Activated naive CD8-positive, alpha-beta T cell (primary cell): Measurements from ENCODE around the gene CD96.
A peak's percentile ranks its signal among the peaks of the same experiment; 100 is the strongest.

Experiments used
- H3K27ac Mint-ChIP-seq: one replicate; pipeline ENCODE4 v1.8.0; 2021; ENCODE audit warnings: mixed read lengths
- H3K27me3 Mint-ChIP-seq: one replicate; pipeline ENCODE4 v1.8.0; 2021; ENCODE audit warnings: mixed read lengths
- H3K36me3 Mint-ChIP-seq: one replicate; pipeline ENCODE4 v1.8.0; 2021; ENCODE audit warnings: mixed read lengths
- H3K4me1 Mint-ChIP-seq: one replicate; pipeline ENCODE4 v1.8.0; 2021; ENCODE audit warnings: low read depth, mixed read lengths
- H3K4me3 Mint-ChIP-seq: one replicate; pipeline ENCODE4 v1.8.0; 2021; ENCODE audit warnings: mild to moderate bottlenecking, mixed read lengths
- H3K9me3 Mint-ChIP-seq: one replicate; pipeline ENCODE4 v1.8.0; 2021; ENCODE audit warnings: low read depth, mixed read lengths

Gene CD96

GRCh38 chr3:111595232-111595631 lies 53.2 kb downstream of the CD96 start, which contains the start of gene ZBED2:
TSS of gene ZBED2 (minus strand) at chr3:111595346. CDS start at chr3:111594201, 1,145 bp downstream.
- Mint-ChIP-seq H3K27ac (peak within 1 kb of the TSS; percentile 95), H3K4me3 (peak within 1 kb of the TSS; percentile 91), H3K4me1 (peaks cover 69% of the 10 kb centered on the region)

DNA sequence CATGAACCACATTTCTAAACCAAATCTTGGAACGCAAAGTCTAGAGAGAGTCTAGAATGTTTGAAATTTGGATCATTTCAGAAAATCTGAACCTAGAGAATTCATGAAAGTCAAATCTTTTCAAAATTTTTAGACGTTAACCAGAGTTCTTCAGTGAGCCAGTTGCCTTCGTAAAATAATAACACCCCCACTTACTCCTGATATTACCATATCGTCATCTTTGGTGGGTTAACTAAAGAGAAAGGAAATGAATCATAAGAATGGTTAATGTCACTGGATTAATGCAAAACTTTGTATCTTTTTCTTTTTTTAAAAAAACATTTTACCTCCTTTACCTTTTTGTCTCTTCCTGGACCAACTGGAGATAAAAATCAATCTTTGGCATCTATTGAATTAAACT lies 54.3 kb downstream of the CD96 start:
- peaks cover 70% of the 10 kb centered on the region for H3K4me1 Mint-ChIP-seq
- no peaks in the 10 kb centered on the region for H3K9me3 Mint-ChIP-seq
- H3K27ac Mint-ChIP-seq = peak overlapping the region; percentile 95
- H3K4me3 Mint-ChIP-seq = peak overlapping the region; percentile 73
- H3K36me3 Mint-ChIP-seq = peaks cover 33% of the 10 kb centered on the region
- H3K27me3 Mint-ChIP-seq = no peaks in the 10 kb centered on the region

More at GRCh38 chr3:111595232-111595631, 53.2 kb downstream of the CD96 start, which contains the start of gene ZBED2:
- Mint-ChIP-seq H3K36me3 (peaks cover 29% of the 10 kb centered on the region), H3K27me3 (no peaks in the 10 kb centered on the region), H3K9me3 (no peaks in the 10 kb centered on the region)

GRCh38 chr3:111598139-111598538 lies 56.1 kb downstream of the CD96 start:
- no peak overlapping the region for H3K4me3 Mint-ChIP-seq
- peak overlapping the region; percentile 95 for H3K27ac Mint-ChIP-seq
- no peaks in the 10 kb centered on the region for H3K27me3 Mint-ChIP-seq
- peaks cover 23% of the 10 kb centered on the region for H3K36me3 Mint-ChIP-seq
- peaks cover 66% of the 10 kb centered on the region for H3K4me1 Mint-ChIP-seq
- H3K9me3 Mint-ChIP-seq = no peaks in the 10 kb centered on the region

DNA sequence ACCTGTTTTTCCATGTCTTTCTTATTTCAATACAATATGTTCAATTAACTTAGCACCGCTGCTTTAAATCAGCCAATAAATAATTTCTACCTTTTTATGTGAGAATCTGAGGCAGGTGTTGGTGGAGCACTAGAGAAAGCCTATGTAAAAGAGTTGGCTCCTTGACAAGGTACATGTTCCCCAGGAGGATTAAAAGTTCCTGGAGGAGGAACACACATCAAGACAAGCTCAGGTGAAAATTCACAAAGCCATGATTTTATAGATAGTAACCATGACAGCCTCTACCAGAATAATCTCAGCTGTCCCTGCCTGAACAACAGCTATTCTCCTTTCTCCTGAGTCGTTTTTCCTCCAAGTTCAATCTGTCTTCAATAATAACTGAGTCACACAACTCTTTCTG lies 56.6 kb downstream of the CD96 start:
- H3K4me3 Mint-ChIP-seq = no peak overlapping the region
- peaks cover 25% of the 10 kb centered on the region for H3K36me3 Mint-ChIP-seq
- no peaks in the 10 kb centered on the region for H3K9me3 Mint-ChIP-seq

GRCh38 chr3:111601810-111602209 lies 59.8 kb downstream of the CD96 start:
- no peaks in the 10 kb centered on the region for H3K27me3 Mint-ChIP-seq
- H3K4me3 Mint-ChIP-seq = no peak overlapping the region
- H3K9me3 Mint-ChIP-seq = no peaks in the 10 kb centered on the region
- peaks cover 33% of the 10 kb centered on the region for H3K36me3 Mint-ChIP-seq
- peaks cover 67% of the 10 kb centered on the region for H3K4me1 Mint-ChIP-seq
- H3K27ac Mint-ChIP-seq = peak overlapping the region; percentile 34

More for the DNA sequence above, 56.6 kb downstream of the CD96 start:
- Mint-ChIP-seq H3K27ac (peak overlapping the region; percentile 95), H3K27me3 (no peaks in the 10 kb centered on the region), H3K4me1 (peaks cover 66% of the 10 kb centered on the region)

GRCh38 chr3:111603679-111604078 lies 61.7 kb downstream of the CD96 start:
- H3K27ac Mint-ChIP-seq = peak overlapping the region; percentile 93
- H3K9me3 Mint-ChIP-seq = no peaks in the 10 kb centered on the region
- no peaks in the 10 kb centered on the region for H3K27me3 Mint-ChIP-seq
- H3K4me1 Mint-ChIP-seq = peaks cover 68% of the 10 kb centered on the region
- H3K4me3 Mint-ChIP-seq = no peak overlapping the region
- H3K36me3 Mint-ChIP-seq = peaks cover 35% of the 10 kb centered on the region

DNA sequence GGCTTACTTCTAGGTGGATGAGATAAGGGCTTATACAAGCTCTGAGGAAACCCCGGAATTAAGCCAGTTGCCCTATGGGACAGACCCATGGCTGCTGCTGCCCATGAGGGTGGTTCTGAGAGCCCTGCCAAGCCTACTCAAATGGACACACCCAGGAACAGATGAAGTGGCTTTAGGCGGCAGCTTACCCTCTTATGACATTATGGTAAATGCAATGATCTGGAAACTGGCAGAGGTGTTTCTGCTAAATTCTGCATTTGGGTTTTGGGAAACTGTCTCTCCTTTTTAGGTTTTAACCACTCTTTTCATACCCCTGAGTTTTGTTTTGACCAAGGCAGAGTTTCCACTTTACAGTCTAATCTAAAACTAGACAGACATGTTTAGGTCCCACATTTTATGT lies 62.1 kb downstream of the CD96 start:
- peaks cover 72% of the 10 kb centered on the region for H3K4me1 Mint-ChIP-seq
- peaks cover 39% of the 10 kb centered on the region for H3K36me3 Mint-ChIP-seq
- peak overlapping the region; percentile 66 for H3K4me3 Mint-ChIP-seq

GRCh38 chr3:111605018-111605417 lies 63.0 kb downstream of the CD96 start:
- Mint-ChIP-seq H3K27me3 (no peaks in the 10 kb centered on the region), H3K4me1 (peaks cover 79% of the 10 kb centered on the region), H3K27ac (peak overlapping the region; percentile 93), H3K36me3 (peaks cover 34% of the 10 kb centered on the region), H3K9me3 (peaks cover 4% of the 10 kb centered on the region), H3K4me3 (peak overlapping the region; percentile 66)

More for the DNA sequence above, 62.1 kb downstream of the CD96 start:
- Mint-ChIP-seq H3K27me3 (no peaks in the 10 kb centered on the region), H3K27ac (peak overlapping the region; percentile 93), H3K9me3 (peaks cover 4% of the 10 kb centered on the region)

DNA sequence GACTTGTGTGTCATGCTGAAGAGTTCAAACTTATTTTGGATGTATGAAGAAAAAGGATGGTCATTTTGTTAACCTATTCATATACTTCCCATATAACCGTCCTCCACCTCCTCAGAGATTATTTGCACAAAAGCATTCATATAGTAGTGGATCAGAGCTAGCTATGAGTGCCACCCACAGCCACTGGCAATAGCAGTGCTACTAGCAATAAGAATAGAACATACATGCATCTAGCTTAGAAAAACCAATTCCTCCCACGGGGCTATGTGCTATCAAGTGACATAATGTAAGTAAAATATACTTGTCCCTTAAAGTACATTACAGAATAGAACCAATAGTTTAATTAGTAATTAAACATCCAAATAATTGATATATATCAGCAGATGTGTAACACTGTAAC lies 63.5 kb downstream of the CD96 start:
- Mint-ChIP-seq H3K27ac (peak overlapping the region; percentile 93), H3K27me3 (no peaks in the 10 kb centered on the region), H3K4me1 (peaks cover 82% of the 10 kb centered on the region), H3K9me3 (peaks cover 4% of the 10 kb centered on the region), H3K36me3 (peaks cover 32% of the 10 kb centered on the region), H3K4me3 (peak overlapping the region; percentile 66)

GRCh38 chr3:111607240-111607920 lies 65.4 kb downstream of the CD96 start:
- H3K4me3 Mint-ChIP-seq = no peak overlapping the region
- H3K36me3 Mint-ChIP-seq = peaks cover 36% of the 10 kb centered on the region
- peaks cover 95% of the 10 kb centered on the region for H3K4me1 Mint-ChIP-seq
- peak overlapping the region; percentile 93 for H3K27ac Mint-ChIP-seq
- H3K9me3 Mint-ChIP-seq = peaks cover 4% of the 10 kb centered on the region
- H3K27me3 Mint-ChIP-seq = no peaks in the 10 kb centered on the region

GRCh38 chr3:111608383-111608782 lies 66.4 kb downstream of the CD96 start:
- Mint-ChIP-seq H3K4me1 (peaks cover 99% of the 10 kb centered on the region), H3K4me3 (no peak overlapping the region), H3K27ac (peak overlapping the region; percentile 93), H3K36me3 (peaks cover 42% of the 10 kb centered on the region), H3K27me3 (no peaks in the 10 kb centered on the region), H3K9me3 (peaks cover 4% of the 10 kb centered on the region)

GRCh38 chr3:111609700-111610099 lies 67.7 kb downstream of the CD96 start:
- peaks cover 99% of the 10 kb centered on the region for H3K4me1 Mint-ChIP-seq
- peaks cover 39% of the 10 kb centered on the region for H3K36me3 Mint-ChIP-seq
- no peaks in the 10 kb centered on the region for H3K27me3 Mint-ChIP-seq
- H3K9me3 Mint-ChIP-seq = peaks cover 4% of the 10 kb centered on the region
- peak overlapping the region; percentile 56 for H3K4me3 Mint-ChIP-seq
- peak overlapping the region; percentile 93 for H3K27ac Mint-ChIP-seq

DNA sequence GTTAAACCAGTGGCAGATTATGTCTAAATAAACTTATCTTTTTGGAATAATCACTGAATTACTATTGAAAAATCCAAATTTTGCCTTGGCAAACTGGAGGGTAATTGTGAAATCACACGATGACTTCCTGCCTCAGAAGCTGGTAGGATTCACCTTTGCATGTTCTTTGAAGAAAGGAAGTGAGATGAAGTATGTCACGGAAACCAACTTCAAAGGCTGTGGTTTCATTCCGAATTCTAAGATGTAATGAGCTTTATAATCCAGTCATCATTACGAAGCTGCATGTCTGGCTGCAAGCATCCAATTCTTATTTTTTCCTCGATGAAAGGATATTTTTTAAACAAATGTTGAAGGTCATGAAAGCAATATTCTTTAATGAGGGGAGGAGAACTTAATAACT lies 68.2 kb downstream of the CD96 start:
- no peaks in the 10 kb centered on the region for H3K27me3 Mint-ChIP-seq
- peak overlapping the region; percentile 93 for H3K27ac Mint-ChIP-seq
- H3K9me3 Mint-ChIP-seq = peaks cover 7% of the 10 kb centered on the region
- H3K4me1 Mint-ChIP-seq = peaks cover 99% of the 10 kb centered on the region
- peaks cover 44% of the 10 kb centered on the region for H3K36me3 Mint-ChIP-seq
- H3K4me3 Mint-ChIP-seq = peak overlapping the region; percentile 56

DNA sequence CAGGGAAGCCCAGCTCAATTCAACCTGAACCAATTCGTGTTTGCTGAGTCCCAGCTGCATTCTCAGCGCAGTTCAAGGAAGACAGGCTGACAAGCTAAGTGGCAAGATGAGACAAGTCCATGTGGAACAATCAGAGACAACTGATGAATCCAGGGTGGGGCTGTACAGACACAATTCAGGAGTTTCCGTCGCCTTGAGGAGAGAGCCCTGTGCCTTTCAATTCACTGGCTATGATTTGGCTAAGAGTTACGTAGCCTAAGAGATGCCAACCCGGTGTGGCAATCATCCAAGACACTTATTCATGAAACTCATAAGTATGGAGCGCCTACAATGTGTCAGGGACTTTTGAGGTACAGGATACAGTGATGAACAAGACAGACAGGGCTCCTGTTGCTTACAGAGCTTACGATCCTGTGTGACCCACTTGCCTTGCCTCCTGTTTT lies 68.6 kb downstream of the CD96 start:
- H3K9me3 Mint-ChIP-seq = peaks cover 8% of the 10 kb centered on the region
- H3K27ac Mint-ChIP-seq = peak overlapping the region; percentile 93
- no peaks in the 10 kb centered on the region for H3K27me3 Mint-ChIP-seq
- H3K4me1 Mint-ChIP-seq = peaks cover 99% of the 10 kb centered on the region
- H3K36me3 Mint-ChIP-seq = peaks cover 44% of the 10 kb centered on the region
- peak overlapping the region; percentile 56 for H3K4me3 Mint-ChIP-seq

DNA sequence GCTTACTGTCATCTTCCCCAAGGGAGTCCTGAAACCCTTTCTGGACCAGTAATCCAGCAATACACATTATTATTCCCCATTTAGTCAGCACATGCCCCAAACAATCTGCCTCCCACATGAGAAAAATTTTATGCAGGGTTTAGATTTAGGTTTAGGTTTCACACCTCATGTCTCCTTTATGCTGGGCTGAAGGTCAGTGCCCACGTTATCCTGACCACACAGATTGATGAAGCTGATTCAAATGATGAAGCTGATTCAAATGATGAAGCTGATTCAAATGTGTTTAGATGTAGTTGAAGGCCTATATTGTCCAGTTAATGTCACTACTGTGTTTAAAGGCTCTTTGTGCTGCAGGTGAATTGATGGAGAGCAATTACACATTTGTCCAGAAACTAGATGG lies 71.3 kb downstream of the CD96 start:
- Mint-ChIP-seq H3K27me3 (no peaks in the 10 kb centered on the region), H3K9me3 (peaks cover 8% of the 10 kb centered on the region), H3K36me3 (peaks cover 37% of the 10 kb centered on the region)

More for the DNA sequence above, 71.3 kb downstream of the CD96 start:
- H3K4me3 Mint-ChIP-seq = peak overlapping the region; percentile 59
- peaks cover 98% of the 10 kb centered on the region for H3K4me1 Mint-ChIP-seq
- H3K27ac Mint-ChIP-seq = peak overlapping the region; percentile 93
